ENCODE measurements around the gene MAGEF1. TPM values are rescaled to one million over a fixed set of nuclear protein-coding genes. Genes with fewer than 3 reads are reported as not detected.

MAGEF1 gene
- polyA plus RNA-seq, 3 donors: 87.1 to 95.8 (median 92.4) TPM

GRCh38 chr3:184693011-184693975, 18.6 kb downstream of the MAGEF1 start:
- DNase-seq (ENCODE audit: low read depth in 3 of 3, low spot score in 2 of 3): no peak

- no peak for DNase-seq (ENCODE audit: low read depth in 3 of 3, low spot score in 2 of 3)
Measured at GRCh38 chr3:184691397-184692231, 20.2 kb downstream of the MAGEF1 start.

GRCh38 chr3:184690192-184690883, 21.5 kb downstream of the MAGEF1 start:
- DNase-seq (ENCODE audit: low read depth in 3 of 3, low spot score in 2 of 3): no peak

GRCh38 chr3:184688882-184689271, 23.0 kb downstream of the MAGEF1 start:
- no peak for DNase-seq (ENCODE audit: low read depth in 3 of 3, low spot score in 2 of 3)

GRCh38 chr3:184688251-184688881, 23.5 kb downstream of the MAGEF1 start:
- DNase-seq (ENCODE audit: low read depth in 3 of 3, low spot score in 2 of 3): no peak

- DNase-seq (ENCODE audit: low read depth in 3 of 3, low spot score in 2 of 3): no peak
Measured at GRCh38 chr3:184687363-184688015, 24.4 kb downstream of the MAGEF1 start.

GRCh38 chr3:184685646-184686045, 26.2 kb downstream of the MAGEF1 start:
- no peak for DNase-seq (ENCODE audit: low read depth in 3 of 3, low spot score in 2 of 3)

- no peak for DNase-seq (ENCODE audit: low read depth in 3 of 3, low spot score in 2 of 3)
Measured at GRCh38 chr3:184685055-184685454, 26.8 kb downstream of the MAGEF1 start.

- no peak for DNase-seq (ENCODE audit: low read depth in 3 of 3, low spot score in 2 of 3)
Measured at GRCh38 chr3:184683900-184684560, 27.8 kb downstream of the MAGEF1 start.

- no peak for DNase-seq (ENCODE audit: low read depth in 3 of 3, low spot score in 2 of 3)
Measured at GRCh38 chr3:184683234-184683633, 28.6 kb downstream of the MAGEF1 start.

- no peak for DNase-seq (ENCODE audit: low read depth in 3 of 3, low spot score in 2 of 3)
Measured at GRCh38 chr3:184682671-184683070, 29.2 kb downstream of the MAGEF1 start.

- DNase-seq (ENCODE audit: low read depth in 3 of 3, low spot score in 2 of 3): no peak
Measured at GRCh38 chr3:184680385-184681345, 31.2 kb downstream of the MAGEF1 start.

- no peak for DNase-seq (ENCODE audit: low read depth in 3 of 3, low spot score in 2 of 3)
Measured at GRCh38 chr3:184679056-184679816, 32.6 kb downstream of the MAGEF1 start.

- no peak for DNase-seq (ENCODE audit: low read depth in 3 of 3, low spot score in 2 of 3)
Measured at GRCh38 chr3:184678317-184679055, 33.4 kb downstream of the MAGEF1 start.

- DNase-seq (ENCODE audit: low read depth in 3 of 3, low spot score in 2 of 3): no peak
Measured at GRCh38 chr3:184677344-184678316, 34.2 kb downstream of the MAGEF1 start.

- no peak for DNase-seq (ENCODE audit: low read depth in 3 of 3, low spot score in 2 of 3)
Measured at GRCh38 chr3:184676927-184677326, 34.9 kb downstream of the MAGEF1 start.
